Spinal cord (tissue), 10 donors: Measurements from ENCODE around the gene PRKCZ. TPM values are rescaled to one million over a fixed set of nuclear protein-coding genes. Genes with fewer than 3 reads are reported as not detected.
A peak's percentile ranks its signal among the peaks of the same experiment; 100 is the strongest.

ENCODE experiments used
- DNase-seq, 6 donors: peaks; one replicate each; pipeline versions ENCODE4 v3.0.0 to v3.0.0-alpha.2; 2013 to 2015; ENCODE audit warnings: low spot score in 6 of 6, low read depth in 4 of 6
- H3K27ac ChIP-seq: one replicate; pipeline ENCODE4 v1.5.1; 2013; ENCODE audit warnings: low read depth, low read length, control low read depth
- H3K27me3 ChIP-seq: one replicate; pipeline ENCODE4 v1.6.1; 2013; ENCODE audit warnings: low read length; ENCODE audit not compliant: control insufficient read depth, insufficient read depth
- H3K36me3 ChIP-seq: one replicate; pipeline ENCODE4 v1.6.1; 2013; ENCODE audit warnings: low read length; ENCODE audit not compliant: control insufficient read depth, insufficient read depth
- H3K4me1 ChIP-seq: one replicate; pipeline ENCODE4 v1.6.1; 2013; ENCODE audit warnings: low read length; ENCODE audit not compliant: control insufficient read depth, insufficient read depth
- H3K4me3 ChIP-seq: one replicate; pipeline ENCODE4 v1.5.1; 2013; ENCODE audit warnings: low read depth, low read length, control low read depth
- H3K9me3 ChIP-seq: one replicate; pipeline ENCODE4 v1.6.1; 2013; ENCODE audit warnings: low read length; ENCODE audit not compliant: control insufficient read depth, insufficient read depth
- WGBS: methylation state at CpG from one replicate; pipeline ENCODE4 v1.1.5; 2013; ENCODE audit warnings: missing lambda C conversion rate; ENCODE audit not compliant: insufficient coverage; 5-methylcytosine and 5-hydroxymethylcytosine counted together
- polyA plus RNA-seq, 2 donors: library from polyadenylated mRNA; unstranded; fragments of 120-200 nt; gene quantifications; one replicate each; pipeline ENCODE4 v1.2.1, GENCODE V29; 2013; ENCODE audit not compliant: insufficient read length in 2 of 2
- total RNA-seq, 2 donors: library from RNA; depleted of rRNA in 1 of 2; stranded (reverse); fragments of 120-200 nt in 1 of 2; fragments of >200 nt in 1 of 2; gene quantifications; one replicate each; pipeline versions ENCODE4 v1.2.3 to v1.2.4, GENCODE V29; 2013 to 2014
- donor health status: healthy.

PRKCZ gene
- total and polyA plus RNA-seq, 4 donors: 33.2 to 131 (median 93.1) TPM

- no peak overlapping the region for H3K4me3 ChIP-seq
- WGBS: 69% methylated on average over 32 of the region's 34 CpGs
- no peaks in the 10 kb centered on the region for H3K36me3 ChIP-seq
- DNase-seq: peak in 1 of 6 donors; percentile 24
- H3K4me1 ChIP-seq: peaks cover 11% of the 10 kb centered on the region
- no peak overlapping the region for H3K27ac ChIP-seq
- no peaks in the 10 kb centered on the region for H3K9me3 ChIP-seq
- H3K27me3 ChIP-seq: peaks cover 28% of the 10 kb centered on the region
Measured at GRCh38 chr1:2014741-2015735, 35.2 kb upstream of the PRKCZ start.

DNA sequence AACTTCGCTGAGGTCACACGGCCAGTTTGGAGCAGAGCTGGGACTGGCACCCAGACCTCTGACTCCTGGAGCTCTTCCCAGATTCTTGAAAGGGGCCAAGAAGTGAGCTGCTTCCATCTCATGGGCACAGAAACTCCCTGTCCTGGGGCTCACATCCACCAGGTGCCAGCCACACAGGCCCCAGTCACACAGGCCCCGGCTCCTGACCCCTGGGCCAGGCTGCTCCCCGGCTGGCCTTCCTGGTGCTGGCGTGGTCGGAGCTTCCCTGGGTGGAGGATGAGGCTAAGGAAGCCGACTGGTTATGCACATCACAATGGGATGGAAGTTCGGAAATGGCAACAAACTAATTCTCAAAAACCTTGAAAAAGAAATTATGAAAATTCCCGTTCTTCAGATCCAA is 34.1 kb upstream of the PRKCZ start:
- Histone ChIP-seq H3K36me3 (no peaks in the 10 kb centered on the region), H3K9me3 (no peaks in the 10 kb centered on the region), H3K4me1 (peaks cover 14% of the 10 kb centered on the region), H3K27ac (no peak overlapping the region), H3K4me3 (no peak overlapping the region), H3K27me3 (peaks cover 39% of the 10 kb centered on the region)
- WGBS: 73% methylated on average over 5 of the region's 9 CpGs
- no peak for DNase-seq

- no peak for DNase-seq
- Histone ChIP-seq H3K9me3 (no peaks in the 10 kb centered on the region), H3K27ac (no peak overlapping the region), H3K27me3 (peaks cover 54% of the 10 kb centered on the region), H3K4me1 (peaks cover 17% of the 10 kb centered on the region), H3K4me3 (no peak overlapping the region), H3K36me3 (peaks cover 2% of the 10 kb centered on the region)
- WGBS: 18% methylated on average over 38 of the region's 48 CpGs
Measured at GRCh38 chr1:2018217-2019171, 31.7 kb upstream of the PRKCZ start.

GRCh38 chr1:2019172-2019543 is 31.1 kb upstream of the PRKCZ start, which contains the start of gene GABRD:
GABRD (plus strand) TSS chr1:2019345; CDS start chr1:2019424, 79 bp downstream.
- Histone ChIP-seq H3K27me3 (peaks cover 54% of the 10 kb centered on the region), H3K4me1 (peaks cover 17% of the 10 kb centered on the region), H3K36me3 (peaks cover 2% of the 10 kb centered on the region), H3K4me3 (no peak within 1 kb of the TSS), H3K9me3 (no peaks in the 10 kb centered on the region), H3K27ac (no peak within 1 kb of the TSS)
- peak in 2 of 6 donors; percentile 51 to 55 for DNase-seq
- under 1% methylated on average over 48 of the region's 60 CpGs for WGBS

GRCh38 chr1:2019571-2020309 is 30.5 kb upstream of the PRKCZ start:
- H3K4me1 ChIP-seq: peaks cover 17% of the 10 kb centered on the region
- DNase-seq: peak in 1 of 6 donors; percentile 23
- 9% methylated on average over 59 of the region's 61 CpGs for WGBS
- no peak overlapping the region for H3K4me3 ChIP-seq
- peaks cover 2% of the 10 kb centered on the region for H3K36me3 ChIP-seq
- H3K9me3 ChIP-seq: no peaks in the 10 kb centered on the region
- H3K27me3 ChIP-seq: peaks cover 54% of the 10 kb centered on the region
- no peak overlapping the region for H3K27ac ChIP-seq

DNA sequence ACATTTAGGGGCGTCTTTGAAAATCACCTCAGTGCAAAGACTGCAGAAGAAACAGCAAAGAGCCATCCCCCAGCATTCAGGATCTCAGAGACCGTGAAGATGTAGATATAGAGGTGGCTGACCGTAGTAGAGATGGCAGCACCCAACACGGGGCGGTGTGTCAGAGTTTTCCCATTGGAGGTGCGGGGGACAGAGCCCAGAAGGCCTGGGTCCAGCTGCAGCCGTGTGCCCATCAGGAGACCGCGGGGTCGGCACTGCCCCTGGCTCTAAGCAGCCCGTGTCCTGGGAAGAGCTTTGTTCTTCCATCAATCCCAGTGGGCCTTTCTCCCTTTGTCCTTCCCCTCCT is 29.9 kb upstream of the PRKCZ start:
- peaks cover 50% of the 10 kb centered on the region for H3K27me3 ChIP-seq
- H3K9me3 ChIP-seq: no peaks in the 10 kb centered on the region
- WGBS: 65% methylated on average over 11 of the region's 11 CpGs
- no peak for DNase-seq
- H3K36me3 ChIP-seq: peaks cover 7% of the 10 kb centered on the region
- H3K4me1 ChIP-seq: peaks cover 20% of the 10 kb centered on the region
- no peak overlapping the region for H3K4me3 ChIP-seq
- no peak overlapping the region for H3K27ac ChIP-seq

GRCh38 chr1:2021550-2021949 is 28.7 kb upstream of the PRKCZ start:
- Histone ChIP-seq H3K36me3 (peaks cover 10% of the 10 kb centered on the region), H3K27ac (no peak overlapping the region)
- DNase-seq: no peak

DNA sequence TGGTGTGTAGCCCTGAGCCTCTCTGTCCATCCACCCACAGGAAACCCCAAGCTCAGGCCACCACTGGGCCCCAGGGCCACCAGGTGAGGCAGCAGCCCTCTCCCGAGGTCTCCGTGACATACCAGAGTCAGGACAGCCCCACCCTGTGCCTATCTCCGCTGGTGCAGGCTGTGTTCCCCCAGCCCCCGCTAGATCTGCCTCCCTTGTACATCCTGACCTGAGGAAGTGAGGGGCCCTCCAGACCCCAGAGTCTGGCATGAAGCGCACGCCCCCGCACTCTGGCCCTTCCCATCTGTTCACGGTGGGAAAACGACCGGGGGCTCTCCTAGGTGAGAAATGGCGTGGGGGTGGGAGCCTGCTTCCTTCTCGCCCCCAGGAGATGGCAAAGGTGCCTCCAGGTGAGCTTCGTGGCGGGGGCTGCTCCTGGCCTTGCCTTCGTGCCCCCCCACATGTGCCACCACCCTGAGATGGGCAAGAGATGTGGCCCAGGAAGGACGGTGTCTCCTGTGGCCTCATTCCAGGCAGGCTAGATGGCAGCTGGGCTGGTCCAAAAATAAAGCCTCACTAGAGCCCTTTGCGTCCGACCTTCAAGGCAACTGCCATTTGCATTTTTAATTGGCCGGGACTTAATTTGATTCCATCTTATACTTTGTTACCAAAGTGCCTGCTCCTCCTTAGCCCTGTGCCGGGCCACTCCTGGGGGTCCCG is 28.0 kb upstream of the PRKCZ start:
- H3K4me3 ChIP-seq: no peak overlapping the region
- H3K36me3 ChIP-seq: peaks cover 10% of the 10 kb centered on the region
- H3K4me1 ChIP-seq: peaks cover 30% of the 10 kb centered on the region
- H3K27me3 ChIP-seq: peaks cover 44% of the 10 kb centered on the region
- WGBS: 82% methylated on average over 18 of the region's 21 CpGs
- no peaks in the 10 kb centered on the region for H3K9me3 ChIP-seq
- H3K27ac ChIP-seq: no peak overlapping the region
- no peak for DNase-seq

More at GRCh38 chr1:2021550-2021949, 28.7 kb upstream of the PRKCZ start:
- peaks cover 30% of the 10 kb centered on the region for H3K4me1 ChIP-seq
- no peaks in the 10 kb centered on the region for H3K9me3 ChIP-seq
- peaks cover 48% of the 10 kb centered on the region for H3K27me3 ChIP-seq
- H3K4me3 ChIP-seq: no peak overlapping the region
- WGBS: 72% methylated on average over 20 of the region's 25 CpGs
